HUDEP-2 (cell line): ENCODE results near the gene ATRNL1.
"Not testable (repeated sequence)": the region's sequence is repeated elsewhere in the genome, so short reads cannot be mapped to it uniquely, and the experiment has no call there.

ENCODE experiments used
- DNase-seq, 76 experiments: peaks; one replicate each; lab custom pipeline; 2025; ENCODE audit not compliant: unreplicated experiment in 76 of 76; lab: John Stamatoyannopoulos, UW

ATRNL1 gene

DNA sequence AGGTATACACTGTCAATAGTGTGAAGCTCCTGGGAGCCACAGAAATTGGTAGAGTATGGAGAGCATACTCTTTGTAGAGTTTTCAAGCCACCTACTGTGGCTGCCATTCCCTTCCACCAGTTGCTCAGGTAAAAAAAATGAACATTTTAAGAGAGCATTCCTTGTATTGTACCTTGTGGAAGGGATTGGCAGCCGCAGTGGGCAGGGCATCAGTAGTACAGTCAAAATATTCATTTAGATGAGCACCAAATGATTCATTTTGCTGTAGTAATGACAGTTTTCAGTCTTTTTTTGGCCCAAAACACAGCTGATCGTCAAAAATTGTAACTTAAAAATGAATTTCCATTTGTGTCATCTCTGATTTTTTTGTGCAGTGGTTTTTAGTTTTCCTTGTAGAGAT, 304.9 kb downstream of the ATRNL1 start:
- DNase-seq: no peak

DNA sequence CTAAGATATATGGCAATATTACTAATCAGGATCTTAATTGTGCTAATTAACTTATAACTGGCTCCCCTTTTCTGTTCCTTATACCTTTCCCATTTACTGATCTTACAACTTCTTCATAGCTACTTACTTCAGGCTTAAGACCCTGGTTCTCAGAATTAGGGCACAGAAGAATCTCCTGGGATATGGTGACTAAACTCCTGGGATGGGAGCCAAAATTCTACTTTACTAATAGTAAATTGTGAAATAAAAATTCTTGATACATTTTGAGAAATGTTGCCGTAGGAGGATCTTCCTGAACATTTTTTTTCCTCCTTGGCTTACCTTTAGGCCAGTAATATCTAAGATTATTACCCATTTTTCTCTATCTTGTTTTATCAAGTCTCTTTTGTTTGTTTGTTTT, 309.5 kb downstream of the ATRNL1 start:
- DNase-seq: no peak

DNA sequence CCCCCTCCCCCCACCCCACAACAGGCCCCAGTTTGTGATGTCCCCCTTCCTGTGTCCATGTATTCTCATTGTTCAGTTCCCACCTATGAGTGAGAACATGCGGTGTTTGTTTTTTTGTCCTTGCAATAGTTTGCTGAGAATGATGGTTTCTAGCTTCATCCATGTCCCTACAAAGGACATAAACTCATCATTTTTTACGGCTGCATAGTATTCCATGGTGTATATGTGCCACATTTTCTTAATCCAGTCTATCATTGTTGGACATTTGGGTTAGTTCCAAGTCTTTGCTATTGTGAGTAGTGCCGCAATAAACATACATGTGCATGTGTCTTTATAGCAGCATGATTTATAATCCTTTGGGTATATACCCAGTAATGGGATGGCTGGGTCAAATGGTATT, 312.7 kb downstream of the ATRNL1 start:
- not testable (repeated sequence) for DNase-seq

- DNase-seq: no peak
Observed at GRCh38 chr10:115409347-115409746, 316.2 kb downstream of the ATRNL1 start.

GRCh38 chr10:115417585-115418265, 324.6 kb downstream of the ATRNL1 start:
- DNase-seq: peak in 36 of 76 experiments; percentile 0 to 66 (median 15)

GRCh38 chr10:115422624-115423023, 329.5 kb downstream of the ATRNL1 start:
- DNase-seq: no peak

- DNase-seq: no peak
Observed at GRCh38 chr10:115427611-115428010, 334.4 kb downstream of the ATRNL1 start.

DNA sequence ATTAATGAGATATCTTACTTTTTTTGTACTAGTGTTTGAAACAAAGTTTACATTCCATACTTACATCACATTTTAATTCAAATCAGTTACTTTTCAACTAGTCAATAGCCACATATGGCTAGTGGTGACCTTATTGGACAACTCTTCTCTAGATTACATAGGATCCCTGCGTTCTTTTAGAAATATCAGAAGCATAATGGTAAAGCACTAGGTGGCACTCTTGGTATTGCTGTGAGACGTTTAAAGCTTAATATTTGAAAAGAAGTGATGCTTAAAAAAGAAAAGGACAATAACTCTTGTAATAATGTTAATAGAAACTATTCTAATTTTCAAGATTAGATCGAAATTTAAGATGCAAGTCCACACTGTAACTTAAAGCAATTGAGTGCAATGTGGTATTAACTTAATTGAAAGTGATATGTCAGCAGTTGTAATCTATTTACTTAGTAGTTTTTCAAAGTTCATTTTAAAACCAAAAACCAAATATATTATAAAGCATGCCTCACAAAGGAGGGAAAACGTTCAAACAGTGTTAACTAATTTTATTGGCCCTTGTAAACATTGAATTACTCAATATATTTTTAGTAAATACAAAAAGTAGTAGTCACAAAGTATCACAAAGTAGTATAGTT, 339.1 kb downstream of the ATRNL1 start:
- DNase-seq: peak in 5 of 76 experiments; percentile 0 to 13 (median 8)

DNA sequence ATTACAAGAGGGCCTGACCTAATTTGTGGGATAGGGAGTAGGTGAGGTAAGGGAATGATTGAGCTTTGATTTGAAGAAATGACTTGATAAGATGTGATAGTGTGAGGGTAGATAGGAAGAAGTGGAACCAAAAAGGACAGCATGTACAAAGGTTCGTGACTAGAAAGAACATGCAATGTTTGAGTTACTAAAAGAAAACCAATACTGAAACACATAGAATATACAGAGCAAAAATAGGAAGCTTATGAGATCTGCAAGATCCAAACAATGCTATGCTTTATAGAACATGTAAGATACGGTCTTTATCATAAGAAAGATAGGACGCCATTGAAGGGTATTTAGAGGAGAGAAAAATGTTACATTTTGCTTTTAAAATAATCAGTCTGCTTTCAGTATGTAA, 343.8 kb downstream of the ATRNL1 start:
- no peak for DNase-seq

GRCh38 chr10:115441907-115442545, 348.9 kb downstream of the ATRNL1 start:
- DNase-seq: no peak

- DNase-seq: no peak
Observed at GRCh38 chr10:115456812-115457211, 363.6 kb downstream of the ATRNL1 start.

DNA sequence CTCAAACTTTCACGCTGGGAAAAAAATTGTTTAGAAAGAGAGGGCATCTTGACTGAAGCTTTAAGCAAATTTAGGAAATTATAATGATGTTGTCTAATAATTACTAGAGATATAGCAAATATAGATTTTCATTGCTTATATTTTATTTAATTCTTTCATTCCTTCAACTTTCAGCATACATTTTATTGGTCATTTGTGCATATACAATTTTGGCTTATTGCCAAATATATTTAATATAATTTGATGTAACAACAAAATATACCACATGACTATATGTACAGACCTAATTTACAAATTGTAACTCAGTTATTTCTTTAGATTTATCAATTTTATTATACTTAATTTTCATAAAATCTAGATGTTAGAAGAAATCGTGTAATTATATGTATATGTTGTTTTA, 390.1 kb downstream of the ATRNL1 start:
- DNase-seq: no peak

GRCh38 chr10:115491526-115492140, 398.5 kb downstream of the ATRNL1 start:
- DNase-seq: no peak

- no peak for DNase-seq
Observed at GRCh38 chr10:115503546-115503945, 410.4 kb downstream of the ATRNL1 start.

DNA sequence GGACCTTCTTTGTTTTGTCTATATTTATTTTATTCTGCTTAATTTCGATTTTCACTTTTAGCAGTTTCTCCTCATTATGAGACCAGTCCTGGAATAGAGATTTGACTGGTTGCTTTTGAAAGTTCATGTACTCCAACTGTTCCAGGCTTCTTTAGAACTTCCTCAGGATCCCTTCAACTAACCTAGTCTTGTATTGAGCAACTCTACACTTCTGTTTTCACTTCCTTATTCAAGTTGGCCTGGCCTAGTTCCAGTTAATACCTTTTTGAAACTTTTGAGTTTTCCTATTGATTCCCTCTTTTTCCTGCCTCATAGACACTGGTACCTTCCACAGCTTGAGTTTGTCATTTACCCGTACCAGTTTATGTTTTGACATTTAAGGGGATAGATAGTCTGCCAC, 421.7 kb downstream of the ATRNL1 start:
- no peak for DNase-seq

DNA sequence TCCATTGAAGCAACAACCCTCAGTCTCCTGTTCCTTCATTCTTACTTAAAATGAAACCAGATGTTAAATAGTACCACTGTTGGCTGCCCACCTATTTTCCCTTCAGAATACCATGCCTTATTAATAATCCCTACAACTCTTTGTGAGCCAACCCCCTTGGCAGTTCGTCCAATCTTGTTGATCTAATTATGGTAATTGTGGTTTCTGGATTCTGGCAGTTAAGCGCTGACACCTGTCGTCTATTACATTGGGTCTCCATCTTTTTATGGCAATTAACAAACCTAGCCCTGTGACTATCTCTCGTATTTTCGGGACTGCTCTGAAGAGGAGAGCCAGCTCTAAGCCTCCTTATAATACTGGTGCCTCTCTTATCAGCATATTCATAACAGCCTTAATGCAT, 432.0 kb downstream of the ATRNL1 start:
- DNase-seq: no peak

- DNase-seq: not testable (repeated sequence)
Observed at GRCh38 chr10:115527682-115528081, 434.5 kb downstream of the ATRNL1 start.

- not testable (repeated sequence) for DNase-seq
Observed at GRCh38 chr10:115536401-115536800, 443.2 kb downstream of the ATRNL1 start.

- DNase-seq: no peak
Observed at GRCh38 chr10:115539142-115539762, 446.1 kb downstream of the ATRNL1 start.

- no peak for DNase-seq
Observed at GRCh38 chr10:115555887-115556402, 462.8 kb downstream of the ATRNL1 start.

GRCh38 chr10:115558252-115558651, 465.1 kb downstream of the ATRNL1 start:
- no peak for DNase-seq
